ENCODE data around the gene LHFPL4.

The LHFPL4 gene

GRCh38 chr3:9474482-9474881, 79.1 kb downstream of the LHFPL4 start:
- no peak for TF ChIP-seq TCF12 (IDR thresholded peaks at IDR 0.05; ENCODE audit: low read depth)
- TF ChIP-seq REST (IDR thresholded peaks at IDR 0.05; ENCODE audit: low read depth), result no peak
- TF ChIP-seq CREB1 (IDR thresholded peaks at IDR 0.05; ENCODE audit: low read depth), result no peak
- TF ChIP-seq EP300 (IDR thresholded peaks at IDR 0.05; ENCODE audit: borderline replicate concordance), result no peak
- TF ChIP-seq CEBPB (IDR thresholded peaks at IDR 0.05), result no peak
- no peak for TF ChIP-seq EGR1 (IDR thresholded peaks at IDR 0.05)
- TF ChIP-seq USF1 (IDR thresholded peaks at IDR 0.05), result no peak
- no peak for TF ChIP-seq MAX (IDR thresholded peaks at IDR 0.05)
- TF ChIP-seq NFIC (IDR thresholded peaks at IDR 0.05), result no peak
- no peak for TF ChIP-seq TEAD4 (IDR thresholded peaks at IDR 0.05)
- no peak for TF ChIP-seq TAF1 (IDR thresholded peaks at IDR 0.05; ENCODE audit: low read depth)
- TF ChIP-seq YY1 (IDR thresholded peaks at IDR 0.05; ENCODE audit: low read depth), result no peak
- no peak for TF ChIP-seq ZBTB7A (IDR thresholded peaks at IDR 0.05; ENCODE audit: low read depth)
- no peak for TF ChIP-seq FOXM1 (IDR thresholded peaks at IDR 0.05; ENCODE audit: borderline replicate concordance, low read depth)
- TF ChIP-seq RAD21 (IDR thresholded peaks at IDR 0.05; ENCODE audit: low read depth), result no peak

- TF ChIP-seq USF1 (IDR thresholded peaks at IDR 0.05), result no peak
- TF ChIP-seq EGR1 (IDR thresholded peaks at IDR 0.05), result no peak
- no peak for TF ChIP-seq ZBTB7A (IDR thresholded peaks at IDR 0.05; ENCODE audit: low read depth)
- TF ChIP-seq CREB1 (IDR thresholded peaks at IDR 0.05; ENCODE audit: low read depth), result no peak
- TF ChIP-seq RAD21 (IDR thresholded peaks at IDR 0.05; ENCODE audit: low read depth), result no peak
- TF ChIP-seq TEAD4 (IDR thresholded peaks at IDR 0.05), result no peak
- no peak for TF ChIP-seq TCF12 (IDR thresholded peaks at IDR 0.05; ENCODE audit: low read depth)
- no peak for TF ChIP-seq MAX (IDR thresholded peaks at IDR 0.05)
These were observed 80.0 kb downstream of the LHFPL4 start for GRCh38 chr3:9473496-9474065.

GRCh38 chr3:9469986-9470385, 83.6 kb downstream of the LHFPL4 start:
- TF ChIP-seq REST (IDR thresholded peaks at IDR 0.05; ENCODE audit: low read depth) (no peak), TCF12 (IDR thresholded peaks at IDR 0.05; ENCODE audit: low read depth) (no peak), YY1 (IDR thresholded peaks at IDR 0.05; ENCODE audit: low read depth) (no peak), EP300 (IDR thresholded peaks at IDR 0.05; ENCODE audit: borderline replicate concordance) (no peak), NFIC (IDR thresholded peaks at IDR 0.05) (no peak), EGR1 (IDR thresholded peaks at IDR 0.05) (no peak), USF1 (IDR thresholded peaks at IDR 0.05) (no peak), CREB1 (IDR thresholded peaks at IDR 0.05; ENCODE audit: low read depth) (no peak)

GRCh38 chr3:9468460-9468859, 85.2 kb downstream of the LHFPL4 start:
- TF ChIP-seq NFIC (IDR thresholded peaks at IDR 0.05), result no peak
- TF ChIP-seq TEAD4 (IDR thresholded peaks at IDR 0.05), result no peak
- TF ChIP-seq EP300 (IDR thresholded peaks at IDR 0.05; ENCODE audit: borderline replicate concordance), result no peak
- no peak for TF ChIP-seq CEBPB (IDR thresholded peaks at IDR 0.05)
- no peak for TF ChIP-seq MAX (IDR thresholded peaks at IDR 0.05)
- TF ChIP-seq ZBTB7A (IDR thresholded peaks at IDR 0.05; ENCODE audit: low read depth), result no peak
- TF ChIP-seq REST (IDR thresholded peaks at IDR 0.05; ENCODE audit: low read depth), result no peak
- TF ChIP-seq RAD21 (IDR thresholded peaks at IDR 0.05; ENCODE audit: low read depth), result no peak
- no peak for TF ChIP-seq EGR1 (IDR thresholded peaks at IDR 0.05)
- TF ChIP-seq FOXM1 (IDR thresholded peaks at IDR 0.05; ENCODE audit: borderline replicate concordance, low read depth), result no peak
- no peak for TF ChIP-seq TCF12 (IDR thresholded peaks at IDR 0.05; ENCODE audit: low read depth)
- TF ChIP-seq CREB1 (IDR thresholded peaks at IDR 0.05; ENCODE audit: low read depth), result no peak
- TF ChIP-seq YY1 (IDR thresholded peaks at IDR 0.05; ENCODE audit: low read depth), result no peak

Data from Ishikawa (cell line).